GM12875 (cell line): Measurements from ENCODE around the gene SPDYE4.
A peak's percentile ranks its signal among the peaks of the same experiment; 100 is the strongest.

Source experiments
- H3K4me3 ChIP-seq: one replicate; pipeline ENCODE4 v1.5.1; 2011; ENCODE audit warnings: low read depth, low read length, control low read depth
- TF ChIP-seq, protein P1 (sequence below): IDR thresholded peaks from 2 replicates; pipeline ENCODE4 v1.5.1; 2011; ENCODE audit warnings: low read depth, mild to moderate bottlenecking, control low read depth, inconsistent platforms, low read length, moderate library complexity, borderline replicate concordance; ENCODE audit not compliant: insufficient read depth

Gene SPDYE4

DNA sequence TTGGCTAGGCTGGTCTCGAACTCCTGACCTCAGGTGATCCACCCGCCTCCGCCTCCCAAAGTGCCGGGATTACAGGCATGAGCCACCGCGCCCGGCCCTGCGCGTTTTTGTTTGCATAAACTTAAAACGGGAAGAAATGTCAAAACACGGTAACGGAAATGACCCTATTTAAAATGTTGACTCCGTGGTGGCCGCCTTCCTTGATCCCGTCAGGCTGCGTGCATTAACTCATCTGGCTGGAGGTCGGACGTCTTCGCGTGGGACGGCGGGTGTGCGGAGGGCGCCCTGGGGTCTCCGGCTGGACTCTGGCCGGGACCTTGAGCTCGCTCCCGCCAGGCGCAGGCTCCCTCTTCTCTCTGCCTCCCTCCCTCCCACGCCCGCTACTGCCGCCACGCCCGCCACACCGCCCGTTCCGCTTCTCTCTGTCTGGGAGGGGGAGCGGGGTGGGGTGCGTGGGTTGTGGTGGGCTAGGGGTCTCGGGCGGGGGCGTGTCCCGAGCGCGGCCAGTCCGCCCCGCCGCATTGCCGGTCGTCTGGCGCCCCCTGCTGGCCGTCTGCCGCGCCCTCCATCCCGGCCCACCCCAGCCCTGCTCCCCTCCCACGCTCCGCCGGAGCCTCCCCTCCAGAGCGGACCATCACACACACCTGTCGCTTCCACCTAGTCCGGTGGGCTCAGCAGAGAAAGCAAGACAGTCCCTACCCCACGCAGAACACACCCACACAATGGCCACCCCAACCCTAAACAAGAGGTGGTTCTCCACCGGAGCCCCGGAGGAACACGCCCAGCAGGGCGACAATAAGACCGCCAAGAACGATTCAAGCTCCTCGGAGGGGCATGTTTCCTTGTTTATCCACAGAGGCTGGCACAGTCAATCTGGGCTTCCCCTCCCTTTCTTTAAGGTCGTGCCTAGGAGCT, 12.5 kb downstream of the SPDYE4 start:
- TF ChIP-seq, protein P1, sequence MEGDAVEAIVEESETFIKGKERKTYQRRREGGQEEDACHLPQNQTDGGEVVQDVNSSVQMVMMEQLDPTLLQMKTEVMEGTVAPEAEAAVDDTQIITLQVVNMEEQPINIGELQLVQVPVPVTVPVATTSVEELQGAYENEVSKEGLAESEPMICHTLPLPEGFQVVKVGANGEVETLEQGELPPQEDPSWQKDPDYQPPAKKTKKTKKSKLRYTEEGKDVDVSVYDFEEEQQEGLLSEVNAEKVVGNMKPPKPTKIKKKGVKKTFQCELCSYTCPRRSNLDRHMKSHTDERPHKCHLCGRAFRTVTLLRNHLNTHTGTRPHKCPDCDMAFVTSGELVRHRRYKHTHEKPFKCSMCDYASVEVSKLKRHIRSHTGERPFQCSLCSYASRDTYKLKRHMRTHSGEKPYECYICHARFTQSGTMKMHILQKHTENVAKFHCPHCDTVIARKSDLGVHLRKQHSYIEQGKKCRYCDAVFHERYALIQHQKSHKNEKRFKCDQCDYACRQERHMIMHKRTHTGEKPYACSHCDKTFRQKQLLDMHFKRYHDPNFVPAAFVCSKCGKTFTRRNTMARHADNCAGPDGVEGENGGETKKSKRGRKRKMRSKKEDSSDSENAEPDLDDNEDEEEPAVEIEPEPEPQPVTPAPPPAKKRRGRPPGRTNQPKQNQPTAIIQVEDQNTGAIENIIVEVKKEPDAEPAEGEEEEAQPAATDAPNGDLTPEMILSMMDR, result peak; percentile 93
- peak overlapping the region; percentile 49 for H3K4me3 ChIP-seq

DNA sequence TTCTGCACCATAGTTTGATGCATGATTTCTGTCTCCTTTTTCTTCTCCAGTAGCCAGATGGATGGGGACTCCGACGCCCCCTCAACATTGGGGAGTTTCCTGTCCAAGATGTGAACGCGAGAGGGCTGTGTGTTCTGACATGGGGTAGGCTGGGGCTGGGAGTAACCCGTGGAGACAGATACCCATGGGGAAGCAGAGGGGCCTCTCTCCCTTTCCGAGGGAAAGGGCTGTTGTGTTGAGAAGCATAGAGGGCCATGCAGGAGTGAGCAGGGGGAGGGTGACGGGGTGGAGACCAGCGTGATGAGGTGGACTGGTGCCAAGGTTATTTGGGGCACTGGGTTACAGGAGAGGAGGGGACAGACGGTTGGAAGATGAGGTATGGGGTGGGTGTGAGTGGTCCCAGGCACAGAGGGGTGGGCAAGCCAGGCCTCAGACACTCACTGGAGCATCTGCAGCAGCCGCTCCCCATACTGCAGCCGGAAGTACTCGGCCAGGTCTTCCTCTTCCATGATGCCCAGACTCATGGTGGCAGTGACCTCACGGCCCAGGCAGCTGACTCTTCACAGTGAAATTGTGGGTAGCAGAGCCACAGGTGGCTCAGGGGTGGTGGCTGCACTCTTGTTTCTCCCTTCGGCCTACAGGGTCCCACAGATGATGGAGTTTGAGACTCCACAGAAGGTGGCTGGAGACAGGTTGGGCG, 14.1 kb downstream of the SPDYE4 start:
- TF ChIP-seq, protein P1, result no peak

DNA sequence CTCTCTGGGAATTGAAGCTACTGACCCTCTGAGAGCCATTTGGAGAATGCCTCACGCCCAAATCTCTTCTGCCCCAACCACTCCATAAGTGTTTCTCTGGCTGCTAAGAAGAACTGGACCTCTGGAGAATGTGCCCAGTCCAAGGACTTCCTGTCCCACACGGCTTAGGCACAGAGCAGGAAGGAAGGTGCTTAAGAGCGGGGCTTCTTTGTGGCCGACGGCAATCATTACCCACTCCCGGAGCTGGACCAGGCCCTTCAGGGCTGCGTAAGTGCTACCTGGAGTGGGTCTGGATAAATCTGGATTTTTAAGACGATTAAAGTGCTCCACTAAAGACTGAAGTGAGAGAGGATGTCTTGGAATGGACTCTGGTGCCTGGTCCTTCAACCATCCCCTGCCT, 15.5 kb downstream of the SPDYE4 start:
- TF ChIP-seq, protein P1, result no peak
- H3K4me3 ChIP-seq, result no peak overlapping the region

More for the DNA sequence above, 14.1 kb downstream of the SPDYE4 start:
- H3K4me3 ChIP-seq, result no peak overlapping the region

DNA sequence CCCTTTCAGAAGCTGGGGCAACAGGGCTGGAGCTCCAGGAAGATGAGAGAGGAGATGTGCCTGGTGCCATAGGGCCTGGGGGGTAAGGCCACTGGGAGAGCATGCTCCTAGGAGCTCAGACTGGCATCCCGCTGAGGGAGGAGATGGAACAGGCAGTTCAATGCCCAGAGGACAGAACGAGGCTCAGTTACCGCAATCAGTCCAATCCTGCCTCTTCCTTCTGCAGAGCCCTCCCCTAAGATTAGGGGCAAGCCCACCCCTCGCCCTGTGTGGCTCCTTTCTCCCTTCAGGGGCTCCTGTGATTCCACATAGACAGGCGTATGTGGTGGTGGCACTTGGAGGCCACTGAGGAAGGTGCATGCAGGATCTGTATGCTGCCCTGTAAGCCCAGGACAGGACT, 16.1 kb downstream of the SPDYE4 start:
- no peak overlapping the region for H3K4me3 ChIP-seq
- TF ChIP-seq, protein P1, result no peak

DNA sequence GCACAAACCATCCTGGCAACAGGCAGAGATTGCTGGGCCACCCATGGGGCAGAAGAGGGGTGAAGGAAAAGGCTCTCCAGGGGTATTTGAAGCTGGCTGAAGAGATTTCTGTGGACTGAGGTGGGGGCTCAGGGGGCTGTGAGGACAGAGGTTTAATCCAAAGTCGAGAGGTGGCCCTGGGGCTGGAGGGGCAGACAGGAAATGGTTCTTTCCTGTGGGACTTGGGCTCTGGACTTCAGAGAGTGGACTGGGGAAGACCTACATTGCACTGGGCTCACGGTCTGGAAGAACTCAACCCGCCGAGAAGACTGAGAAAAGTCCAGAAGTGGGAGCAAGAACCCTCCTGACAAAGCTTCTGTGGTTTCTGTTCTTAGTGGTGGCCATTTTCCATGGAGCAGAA, 16.6 kb downstream of the SPDYE4 start:
- TF ChIP-seq, protein P1, result no peak
- H3K4me3 ChIP-seq, result no peak overlapping the region

DNA sequence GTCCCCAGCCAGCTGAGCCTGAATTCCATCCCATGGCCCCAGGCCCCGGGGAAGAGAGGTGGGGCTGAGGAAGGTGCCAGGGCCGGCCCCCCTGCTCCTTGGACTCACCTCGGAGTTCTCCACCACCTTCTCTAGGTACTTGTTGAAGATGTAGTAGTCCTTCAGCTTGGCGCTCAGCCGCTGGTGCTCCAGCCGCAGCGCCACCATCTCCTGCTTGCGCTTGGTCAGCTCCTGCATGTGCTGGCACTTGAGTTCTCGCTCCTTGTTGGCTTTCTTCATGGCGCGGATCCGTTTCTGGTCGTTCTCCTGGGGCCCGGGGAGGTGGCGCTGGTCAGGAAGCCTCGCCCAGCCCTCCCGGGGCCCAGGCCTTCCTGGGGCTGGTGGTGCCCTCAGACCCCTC, 17.0 kb downstream of the SPDYE4 start:
- TF ChIP-seq, protein P1, result no peak
- no peak overlapping the region for H3K4me3 ChIP-seq

DNA sequence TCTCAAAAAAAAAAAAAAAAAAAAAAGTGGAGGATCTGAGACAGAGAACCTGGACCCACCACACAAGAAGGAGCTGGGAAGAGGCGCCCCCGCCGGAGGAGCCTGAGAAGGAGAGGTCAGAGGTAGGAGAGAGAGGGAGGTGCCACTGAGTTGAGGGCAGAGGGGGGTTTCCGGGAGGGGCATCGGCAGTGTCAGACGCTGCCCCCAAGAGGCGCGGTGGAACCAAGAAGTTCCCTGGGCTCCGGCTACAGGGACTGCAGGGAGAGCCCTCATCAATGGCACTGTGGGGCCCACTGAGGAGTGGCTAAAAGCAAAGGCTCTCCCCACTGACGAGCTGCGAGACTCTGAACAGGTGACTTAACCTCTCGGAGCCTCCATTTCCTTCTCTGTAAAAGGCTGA, 17.9 kb downstream of the SPDYE4 start:
- TF ChIP-seq, protein P1, result no peak
- H3K4me3 ChIP-seq, result no peak overlapping the region
